ENCODE results near the gene PFKFB4.
A peak's percentile ranks its signal among the peaks of the same experiment; 100 is the strongest.
"Not testable (repeated sequence)": the region's sequence is repeated elsewhere in the genome, so short reads cannot be mapped to it uniquely, and the experiment has no call there.

The PFKFB4 gene

DNA sequence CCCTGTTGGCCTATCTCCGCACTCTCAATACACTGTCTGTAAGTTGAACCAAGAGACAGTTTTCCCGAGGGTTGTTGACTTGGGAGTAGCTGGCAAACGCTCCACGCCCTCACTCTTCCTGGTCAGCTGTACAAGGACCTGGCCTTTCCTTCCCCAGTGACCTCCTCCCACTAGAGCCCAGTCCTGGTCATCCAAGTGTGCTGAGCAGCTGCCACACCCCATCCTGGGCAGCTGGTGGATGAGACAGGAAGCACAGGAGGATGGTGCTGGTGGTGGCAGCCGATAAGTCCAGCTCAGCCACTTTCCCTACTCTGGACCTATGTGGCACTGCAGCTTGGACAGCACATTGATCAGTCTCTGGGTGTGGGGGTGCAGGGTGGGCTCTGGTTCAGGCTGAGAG is 19.8 kb downstream of the PFKFB4 start:
- POLR2A ChIA-PET (ENCODE audit: low non-redundant PET): interaction anchor here (0.6 kb wide), 1 partner anchor 14 kb away, joined by 7 read pairs; no protein-coding TSS in a partner anchor
- CTCF ChIA-PET: no interaction called here
- no peak for DNase-seq (ENCODE audit: low spot score)
- H3K27ac ChIP-seq: no peak overlapping the region
- TF ChIP-seq, protein P1, sequence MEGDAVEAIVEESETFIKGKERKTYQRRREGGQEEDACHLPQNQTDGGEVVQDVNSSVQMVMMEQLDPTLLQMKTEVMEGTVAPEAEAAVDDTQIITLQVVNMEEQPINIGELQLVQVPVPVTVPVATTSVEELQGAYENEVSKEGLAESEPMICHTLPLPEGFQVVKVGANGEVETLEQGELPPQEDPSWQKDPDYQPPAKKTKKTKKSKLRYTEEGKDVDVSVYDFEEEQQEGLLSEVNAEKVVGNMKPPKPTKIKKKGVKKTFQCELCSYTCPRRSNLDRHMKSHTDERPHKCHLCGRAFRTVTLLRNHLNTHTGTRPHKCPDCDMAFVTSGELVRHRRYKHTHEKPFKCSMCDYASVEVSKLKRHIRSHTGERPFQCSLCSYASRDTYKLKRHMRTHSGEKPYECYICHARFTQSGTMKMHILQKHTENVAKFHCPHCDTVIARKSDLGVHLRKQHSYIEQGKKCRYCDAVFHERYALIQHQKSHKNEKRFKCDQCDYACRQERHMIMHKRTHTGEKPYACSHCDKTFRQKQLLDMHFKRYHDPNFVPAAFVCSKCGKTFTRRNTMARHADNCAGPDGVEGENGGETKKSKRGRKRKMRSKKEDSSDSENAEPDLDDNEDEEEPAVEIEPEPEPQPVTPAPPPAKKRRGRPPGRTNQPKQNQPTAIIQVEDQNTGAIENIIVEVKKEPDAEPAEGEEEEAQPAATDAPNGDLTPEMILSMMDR (conservative IDR thresholded peaks at IDR 0.05; ENCODE audit: low read depth): no peak

DNA sequence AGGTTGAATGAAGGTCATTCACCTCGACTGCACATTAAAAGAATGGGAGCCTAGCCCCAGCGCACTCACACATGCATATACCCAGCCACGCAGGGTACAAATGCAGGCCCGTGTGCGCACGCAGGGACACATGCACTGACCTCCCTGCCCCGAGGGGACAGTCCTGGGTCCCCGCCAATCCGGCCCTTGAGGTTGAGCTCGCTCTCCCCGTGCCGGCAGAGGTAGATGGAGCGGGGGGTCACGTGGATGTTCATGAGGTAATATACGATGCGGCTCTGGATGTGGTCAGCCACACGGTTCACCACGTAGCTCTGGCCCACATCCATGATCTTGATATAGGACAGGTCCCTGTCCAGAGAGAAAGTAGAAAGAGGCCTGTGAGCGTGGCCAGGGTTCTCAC is 20.5 kb downstream of the PFKFB4 start:
- CTCF ChIA-PET: no interaction called here
- TF ChIP-seq, protein P1 (conservative IDR thresholded peaks at IDR 0.05; ENCODE audit: low read depth): no peak
- POLR2A ChIA-PET (ENCODE audit: low non-redundant PET): no interaction called here

DNA sequence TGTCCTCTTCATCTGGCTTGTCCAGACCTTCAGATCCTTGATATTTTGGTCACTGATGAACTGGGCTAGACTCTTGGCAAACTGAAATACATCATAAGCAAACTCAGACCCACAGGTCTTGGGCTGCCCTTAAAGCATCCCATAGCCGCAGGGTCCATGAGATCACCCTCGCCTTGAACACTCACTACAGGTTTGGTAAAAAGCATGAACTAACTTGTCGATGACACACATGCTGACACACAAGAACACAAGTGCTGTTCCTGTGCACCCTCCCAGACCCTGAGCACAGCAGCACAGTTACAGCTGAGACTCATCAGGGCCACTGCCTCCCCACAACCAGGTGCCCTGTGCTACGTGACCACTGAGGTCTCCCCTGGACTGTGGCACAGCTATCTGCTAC is 21.0 kb downstream of the PFKFB4 start:
- DNase-seq (ENCODE audit: low spot score): peak; percentile 67
- CTCF ChIA-PET: no interaction called here
- peak overlapping the region; percentile 61 for H3K27ac ChIP-seq
- TF ChIP-seq, protein P1 (conservative IDR thresholded peaks at IDR 0.05; ENCODE audit: low read depth): no peak
- POLR2A ChIA-PET (ENCODE audit: low non-redundant PET): no interaction called here

More for the DNA sequence above, 20.5 kb downstream of the PFKFB4 start:
- DNase-seq (ENCODE audit: low spot score): no peak
- H3K27ac ChIP-seq: peak overlapping the region; percentile 61

DNA sequence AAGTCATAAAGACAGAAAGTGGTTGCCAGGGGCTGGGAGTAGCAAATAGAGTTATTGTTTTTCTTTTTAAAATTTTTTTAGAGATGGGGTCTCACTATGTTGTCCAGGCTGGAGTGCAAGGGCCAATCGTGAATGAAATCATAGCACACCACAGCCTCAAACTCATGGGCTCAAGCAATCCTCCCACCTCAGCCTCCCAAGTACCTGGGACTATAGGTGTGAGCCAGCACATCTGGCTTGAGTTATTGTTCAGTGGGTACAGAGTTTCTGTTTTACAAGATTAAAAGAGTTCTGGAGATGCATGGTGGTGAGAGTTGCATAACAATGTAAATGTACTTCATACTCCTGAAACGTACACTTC is 23.6 kb downstream of the PFKFB4 start:
- no peak for DNase-seq (ENCODE audit: low spot score)
- CTCF ChIA-PET: no interaction called here
- TF ChIP-seq, protein P1 (conservative IDR thresholded peaks at IDR 0.05; ENCODE audit: low read depth): no peak
- no peak overlapping the region for H3K27ac ChIP-seq
- POLR2A ChIA-PET (ENCODE audit: low non-redundant PET): no interaction called here

DNA sequence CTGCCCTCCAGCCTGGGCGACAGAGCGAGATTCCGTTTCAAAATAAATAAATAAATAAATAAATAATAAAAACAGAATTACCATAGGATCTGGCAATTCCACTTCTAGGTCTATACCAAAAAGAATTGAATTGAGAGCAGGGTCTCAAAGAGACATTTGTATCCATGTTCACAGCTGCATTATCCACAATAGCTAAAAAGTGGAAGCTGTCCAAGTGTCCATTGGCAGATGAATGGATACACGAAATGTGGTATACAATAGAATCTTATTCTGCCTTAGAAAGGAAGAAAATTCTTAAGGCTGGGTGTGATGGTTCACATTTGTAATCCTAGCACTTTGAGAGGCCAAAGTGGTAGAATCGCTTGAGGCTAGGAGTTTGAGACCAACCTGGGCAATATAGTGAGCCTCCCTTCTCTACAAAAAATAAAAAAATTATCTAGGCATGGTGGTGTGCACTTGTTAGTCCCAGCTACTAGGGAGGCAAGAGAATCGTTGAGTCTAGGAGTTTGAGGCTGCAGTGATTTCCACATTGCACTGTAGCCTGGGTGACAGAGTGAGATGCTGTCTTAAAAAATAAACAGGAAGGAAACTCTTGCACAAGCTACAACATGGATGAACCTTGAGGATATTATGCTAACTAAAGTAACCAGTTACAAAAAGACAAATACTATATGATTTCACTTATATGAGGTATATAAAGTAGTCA is 24.2 kb downstream of the PFKFB4 start:
- ChIA-PET CTCF (no interaction called here), POLR2A (ENCODE audit: low non-redundant PET) (no interaction called here)
- no peak for DNase-seq (ENCODE audit: low spot score)
- TF ChIP-seq, protein P1 (conservative IDR thresholded peaks at IDR 0.05; ENCODE audit: low read depth): no peak
- no peak overlapping the region for H3K27ac ChIP-seq

DNA sequence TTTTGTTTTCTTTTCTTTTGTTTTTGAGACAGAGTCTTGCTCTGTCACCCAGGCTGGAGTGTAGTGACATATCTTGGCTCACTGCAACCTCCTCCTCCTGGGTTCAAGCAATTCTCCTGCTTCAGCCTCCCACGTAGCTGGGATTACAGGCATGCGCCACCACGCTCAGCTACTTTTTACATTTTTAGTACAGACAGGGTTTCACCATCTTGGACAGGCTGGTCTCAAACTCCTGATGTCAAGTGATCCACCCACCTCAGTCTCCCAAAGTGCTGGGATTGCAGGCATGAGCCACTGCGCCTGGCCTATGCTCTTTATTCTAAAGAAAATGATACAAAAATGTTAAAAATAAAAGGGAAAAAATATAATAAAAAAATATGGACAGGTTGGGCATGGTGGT is 25.9 kb downstream of the PFKFB4 start:
- CTCF ChIA-PET; H3K27ac ChIP-seq; DNase-seq (ENCODE audit: low spot score); POLR2A ChIA-PET (ENCODE audit: low non-redundant PET): not testable (repeated sequence)

DNA sequence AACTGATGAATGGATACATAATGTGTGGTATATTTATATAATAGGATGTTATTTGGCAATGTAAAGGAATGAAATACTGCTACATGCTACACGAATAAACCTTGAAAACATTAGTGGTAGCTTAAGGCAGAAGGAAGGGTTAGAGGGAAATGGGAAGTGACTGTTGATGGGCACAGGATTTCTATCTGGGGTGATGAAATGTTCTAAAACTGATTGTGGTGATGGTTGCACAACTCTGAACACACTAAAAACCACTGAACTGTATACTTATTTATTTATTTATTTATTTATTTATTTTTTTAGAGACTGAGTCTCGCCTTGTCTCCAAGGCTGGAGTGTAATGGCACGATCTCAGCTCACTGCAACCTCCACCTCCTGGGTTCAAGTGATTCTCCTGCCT is 27.8 kb downstream of the PFKFB4 start:
- POLR2A ChIA-PET (ENCODE audit: low non-redundant PET): no interaction called here
- no peak overlapping the region for H3K27ac ChIP-seq
- DNase-seq (ENCODE audit: low spot score): no peak
- CTCF ChIA-PET: interaction anchor here (0.6 kb wide), 1 partner anchor 73 kb away, joined by 3 read pairs; no protein-coding TSS in a partner anchor
- TF ChIP-seq, protein P1 (conservative IDR thresholded peaks at IDR 0.05; ENCODE audit: low read depth): no peak

Data from RWPE1 (cell line).